ENCODE results near the gene QRFP.

DNA sequence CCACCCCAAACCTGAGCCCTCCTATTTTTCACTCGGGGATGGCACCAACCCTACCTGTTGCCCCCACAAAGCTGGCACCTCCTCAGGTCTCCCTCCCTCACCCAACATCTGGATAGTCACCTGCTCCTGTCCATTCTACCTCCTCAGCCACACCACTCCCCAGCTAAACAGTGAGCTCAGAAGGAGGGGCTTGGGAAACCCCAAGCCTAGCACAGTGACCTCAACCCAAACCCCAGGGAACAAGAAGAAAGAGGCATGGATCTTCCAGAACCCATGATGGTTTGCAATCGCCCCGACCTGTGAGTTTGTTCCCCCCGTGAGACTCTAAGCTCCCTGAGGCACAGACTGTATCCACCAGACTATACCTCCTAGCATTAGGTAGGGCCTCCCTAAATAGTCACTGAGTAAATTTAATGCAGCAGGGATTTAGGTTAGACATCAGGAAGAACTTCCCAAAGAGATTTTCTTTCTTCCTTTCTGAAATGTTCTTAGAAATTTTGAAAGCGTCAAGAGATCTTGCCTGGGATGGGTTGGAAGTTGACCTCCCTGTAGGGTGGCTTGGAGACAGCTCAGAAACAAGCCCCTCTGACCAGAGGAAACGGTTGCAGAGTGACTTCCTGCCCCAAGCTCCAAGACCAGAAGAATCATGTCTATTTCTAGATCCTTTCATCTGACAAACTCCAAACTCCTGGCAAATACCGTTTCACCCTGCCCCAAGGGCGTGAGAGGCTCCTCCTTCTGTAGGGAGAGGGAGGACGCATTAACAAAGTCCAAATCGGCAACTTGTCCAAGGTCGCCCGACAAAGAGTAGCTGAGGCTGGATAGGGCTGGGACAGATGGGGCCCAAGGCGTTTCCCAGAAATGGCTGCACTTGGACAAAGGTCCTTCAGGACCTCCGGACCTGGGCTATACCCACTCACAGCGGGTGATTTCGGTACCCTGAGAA lies 38.4 kb upstream of the QRFP start:
- TF ChIP-seq, protein P1, sequence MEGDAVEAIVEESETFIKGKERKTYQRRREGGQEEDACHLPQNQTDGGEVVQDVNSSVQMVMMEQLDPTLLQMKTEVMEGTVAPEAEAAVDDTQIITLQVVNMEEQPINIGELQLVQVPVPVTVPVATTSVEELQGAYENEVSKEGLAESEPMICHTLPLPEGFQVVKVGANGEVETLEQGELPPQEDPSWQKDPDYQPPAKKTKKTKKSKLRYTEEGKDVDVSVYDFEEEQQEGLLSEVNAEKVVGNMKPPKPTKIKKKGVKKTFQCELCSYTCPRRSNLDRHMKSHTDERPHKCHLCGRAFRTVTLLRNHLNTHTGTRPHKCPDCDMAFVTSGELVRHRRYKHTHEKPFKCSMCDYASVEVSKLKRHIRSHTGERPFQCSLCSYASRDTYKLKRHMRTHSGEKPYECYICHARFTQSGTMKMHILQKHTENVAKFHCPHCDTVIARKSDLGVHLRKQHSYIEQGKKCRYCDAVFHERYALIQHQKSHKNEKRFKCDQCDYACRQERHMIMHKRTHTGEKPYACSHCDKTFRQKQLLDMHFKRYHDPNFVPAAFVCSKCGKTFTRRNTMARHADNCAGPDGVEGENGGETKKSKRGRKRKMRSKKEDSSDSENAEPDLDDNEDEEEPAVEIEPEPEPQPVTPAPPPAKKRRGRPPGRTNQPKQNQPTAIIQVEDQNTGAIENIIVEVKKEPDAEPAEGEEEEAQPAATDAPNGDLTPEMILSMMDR (IDR thresholded peaks at IDR 0.05), result no peak
- TF ChIP-seq TCF12 (IDR thresholded peaks at IDR 0.05) (no peak), EZH2phosphoT487 (IDR thresholded peaks at IDR 0.05; ENCODE audit: borderline replicate concordance, low read depth) (no peak), SIN3A (IDR thresholded peaks at IDR 0.05; ENCODE audit: borderline replicate concordance, low read depth, low read length) (no peak), RAD21 (IDR thresholded peaks at IDR 0.05; ENCODE audit: low read length) (no peak), YY1 (IDR thresholded peaks at IDR 0.05; ENCODE audit: low read depth) (no peak), EP300 (IDR thresholded peaks at IDR 0.05; ENCODE audit: borderline replicate concordance in 1 of 2, low read depth in 1 of 2, low read length in 1 of 2) (no peak)
- TF ChIP-seq, protein P2, sequence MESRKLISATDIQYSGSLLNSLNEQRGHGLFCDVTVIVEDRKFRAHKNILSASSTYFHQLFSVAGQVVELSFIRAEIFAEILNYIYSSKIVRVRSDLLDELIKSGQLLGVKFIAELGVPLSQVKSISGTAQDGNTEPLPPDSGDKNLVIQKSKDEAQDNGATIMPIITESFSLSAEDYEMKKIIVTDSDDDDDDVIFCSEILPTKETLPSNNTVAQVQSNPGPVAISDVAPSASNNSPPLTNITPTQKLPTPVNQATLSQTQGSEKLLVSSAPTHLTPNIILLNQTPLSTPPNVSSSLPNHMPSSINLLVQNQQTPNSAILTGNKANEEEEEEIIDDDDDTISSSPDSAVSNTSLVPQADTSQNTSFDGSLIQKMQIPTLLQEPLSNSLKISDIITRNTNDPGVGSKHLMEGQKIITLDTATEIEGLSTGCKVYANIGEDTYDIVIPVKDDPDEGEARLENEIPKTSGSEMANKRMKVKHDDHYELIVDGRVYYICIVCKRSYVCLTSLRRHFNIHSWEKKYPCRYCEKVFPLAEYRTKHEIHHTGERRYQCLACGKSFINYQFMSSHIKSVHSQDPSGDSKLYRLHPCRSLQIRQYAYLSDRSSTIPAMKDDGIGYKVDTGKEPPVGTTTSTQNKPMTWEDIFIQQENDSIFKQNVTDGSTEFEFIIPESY (IDR thresholded peaks at IDR 0.05; ENCODE audit: borderline replicate concordance, low read depth), result no peak

All from SK-N-SH (cell line).